Body of pancreas (tissue), 4 donors: ENCODE results near the gene FREY1.

Source experiments
- POLR2A ChIP-seq, 3 donors: fragments of 450-650 bp; IDR thresholded peaks; one replicate each; pipeline ENCODE4 v1.6.1; 2016; ENCODE audit warnings: antibody characterized with exemption in 3 of 3, mild to moderate bottlenecking in 2 of 3
- TF ChIP-seq, protein P1 (sequence below), 7 experiments: fragments of 450-650 bp in 4 of 7; fragments of 200-600 bp in 3 of 7; sonication (generic) in 3 of 7; IDR thresholded peaks; one replicate each; pipeline ENCODE4 v1.5.1; 2016 to 2019; ENCODE audit warnings: antibody characterized with exemption in 7 of 7

DNA sequence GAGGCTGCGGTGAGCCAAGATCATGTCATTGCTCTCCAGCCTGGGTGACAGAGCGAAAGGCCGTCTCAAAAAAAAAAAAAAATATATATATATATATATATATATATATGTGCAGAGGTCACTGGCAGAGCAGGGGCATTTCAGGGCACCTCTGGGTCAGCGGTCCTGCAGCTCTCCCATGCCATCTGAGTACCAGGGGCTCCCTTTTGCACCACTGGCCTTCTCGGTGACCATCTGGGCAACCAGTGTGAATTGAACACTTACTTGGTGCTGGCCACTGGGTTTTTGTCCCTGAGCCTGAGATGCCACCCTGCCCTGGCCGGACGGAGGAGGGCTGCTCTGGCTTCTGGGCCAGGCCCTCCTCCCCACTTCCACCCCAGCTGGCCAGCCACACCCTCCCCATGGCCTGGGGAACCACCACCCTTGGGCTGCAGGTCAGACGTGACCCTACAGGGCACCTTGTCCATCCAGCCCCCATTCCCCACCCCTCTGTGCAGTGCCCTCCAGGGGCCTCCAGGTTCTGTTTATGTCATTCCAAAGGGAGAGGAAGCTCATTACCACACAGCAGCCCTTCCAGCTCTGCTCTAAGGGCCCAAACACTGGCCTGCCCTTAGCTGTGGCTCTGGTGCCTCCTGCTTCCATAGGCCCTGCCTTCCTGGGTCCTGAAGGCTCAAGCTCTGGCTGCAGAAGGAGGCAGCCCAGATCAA is 11.4 kb downstream of the FREY1 start:
- TF ChIP-seq POLR2A (IDR thresholded peaks at IDR 0.05) = no peak
- TF ChIP-seq, protein P1, sequence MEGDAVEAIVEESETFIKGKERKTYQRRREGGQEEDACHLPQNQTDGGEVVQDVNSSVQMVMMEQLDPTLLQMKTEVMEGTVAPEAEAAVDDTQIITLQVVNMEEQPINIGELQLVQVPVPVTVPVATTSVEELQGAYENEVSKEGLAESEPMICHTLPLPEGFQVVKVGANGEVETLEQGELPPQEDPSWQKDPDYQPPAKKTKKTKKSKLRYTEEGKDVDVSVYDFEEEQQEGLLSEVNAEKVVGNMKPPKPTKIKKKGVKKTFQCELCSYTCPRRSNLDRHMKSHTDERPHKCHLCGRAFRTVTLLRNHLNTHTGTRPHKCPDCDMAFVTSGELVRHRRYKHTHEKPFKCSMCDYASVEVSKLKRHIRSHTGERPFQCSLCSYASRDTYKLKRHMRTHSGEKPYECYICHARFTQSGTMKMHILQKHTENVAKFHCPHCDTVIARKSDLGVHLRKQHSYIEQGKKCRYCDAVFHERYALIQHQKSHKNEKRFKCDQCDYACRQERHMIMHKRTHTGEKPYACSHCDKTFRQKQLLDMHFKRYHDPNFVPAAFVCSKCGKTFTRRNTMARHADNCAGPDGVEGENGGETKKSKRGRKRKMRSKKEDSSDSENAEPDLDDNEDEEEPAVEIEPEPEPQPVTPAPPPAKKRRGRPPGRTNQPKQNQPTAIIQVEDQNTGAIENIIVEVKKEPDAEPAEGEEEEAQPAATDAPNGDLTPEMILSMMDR (IDR thresholded peaks at IDR 0.05) = no peak
